ENCODE measurements around the gene PDE11A.
A peak's percentile ranks its signal among the peaks of the same experiment; 100 is the strongest.
"Not testable (repeated sequence)": the region's sequence is repeated elsewhere in the genome, so short reads cannot be mapped to it uniquely, and the experiment has no call there.

The PDE11A gene

DNA sequence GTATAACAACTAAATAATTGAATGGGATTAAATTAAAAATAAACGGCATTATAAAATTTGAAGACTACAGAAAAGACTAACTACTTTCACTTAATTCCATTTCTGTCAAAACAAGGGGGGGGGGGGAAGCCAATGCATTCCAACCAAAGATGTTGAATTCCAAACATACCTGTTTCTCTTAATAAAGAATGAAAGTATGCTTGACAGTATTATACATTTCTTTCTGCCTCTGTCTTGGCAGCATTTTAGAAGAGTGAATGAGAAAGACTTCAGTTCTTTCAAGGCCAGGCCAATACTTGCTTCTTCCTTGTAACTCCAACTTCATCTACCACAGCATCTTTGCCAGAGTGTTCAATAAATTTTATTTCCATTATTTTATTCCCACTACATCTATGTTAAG is 65.9 kb downstream of the PDE11A start:
- DNase-seq = peak in 1 of 2 experiments; percentile 13

DNA sequence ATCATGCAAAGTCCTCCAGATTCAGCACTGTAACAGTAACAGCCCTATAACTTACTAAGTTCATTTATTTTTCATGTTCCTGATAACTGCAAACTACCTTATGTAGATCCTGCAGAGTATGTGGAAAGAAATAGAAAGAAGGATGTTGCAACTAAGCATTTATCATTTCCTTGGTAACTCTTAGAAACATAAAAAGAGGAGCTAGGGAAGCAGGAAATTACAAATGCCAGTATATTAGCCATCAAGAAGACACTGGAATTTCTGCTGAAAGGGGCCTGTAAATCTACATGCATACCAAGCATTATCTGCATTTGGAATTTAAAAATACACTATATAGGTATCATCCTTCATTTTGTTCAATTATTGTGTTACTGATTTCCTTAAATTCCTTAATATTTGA is 66.8 kb downstream of the PDE11A start:
- DNase-seq = no peak

DNA sequence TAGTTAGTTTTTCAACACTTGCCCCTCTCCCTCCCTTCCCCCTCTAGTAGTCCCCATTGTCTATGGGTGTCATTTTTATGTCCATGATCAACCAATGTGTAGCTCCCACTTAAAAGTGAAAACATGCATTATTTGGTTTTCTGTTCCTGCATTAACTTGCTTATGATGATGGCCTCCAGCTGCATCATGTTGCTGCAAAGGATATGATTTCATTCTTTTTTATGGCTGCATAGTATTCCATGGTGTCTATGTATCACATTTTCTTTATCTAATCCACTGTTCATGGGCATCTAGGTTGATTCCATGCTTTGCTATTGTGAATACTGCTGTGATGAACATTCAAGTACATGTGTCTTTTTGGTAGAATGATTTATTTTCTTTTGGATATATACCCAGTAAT is 70.5 kb downstream of the PDE11A start:
- DNase-seq = no peak

DNA sequence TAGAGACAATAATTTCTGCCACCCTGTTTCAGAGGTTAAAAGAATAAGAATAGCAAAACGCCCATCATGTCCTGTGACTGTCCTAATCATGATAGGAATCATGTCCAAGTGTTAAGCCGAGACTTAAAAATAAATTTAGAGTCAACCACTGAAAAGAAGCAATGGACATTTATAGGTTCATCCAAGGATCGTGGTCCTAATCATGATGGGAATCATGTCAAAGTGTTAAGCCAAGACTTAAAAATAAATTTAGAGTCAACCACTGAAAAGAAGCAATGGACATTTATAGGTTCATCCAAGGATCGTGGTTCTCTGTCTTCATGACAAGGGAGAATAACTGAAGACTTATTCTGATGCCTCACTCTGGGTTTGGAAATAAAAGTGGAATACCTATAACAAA is 73.6 kb downstream of the PDE11A start:
- DNase-seq = no peak

DNA sequence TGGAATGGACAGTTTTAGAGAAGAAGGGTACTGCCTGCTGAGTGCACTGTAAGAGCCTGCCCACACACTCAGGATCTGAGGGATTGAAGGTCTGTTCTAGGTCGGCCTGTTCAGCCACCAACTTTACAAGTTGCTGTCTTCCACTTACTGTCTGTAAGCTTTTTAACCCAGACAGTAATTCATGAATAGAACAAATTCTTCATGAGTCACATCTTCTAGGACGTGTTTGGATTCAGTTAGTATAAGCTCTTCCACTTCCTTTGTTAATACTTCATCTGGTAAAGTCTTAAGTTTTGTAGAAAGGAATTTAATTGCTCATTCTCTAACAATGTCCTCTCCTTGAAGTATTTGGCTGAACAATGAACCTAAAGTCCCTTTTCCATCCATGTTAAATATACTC is 74.6 kb downstream of the PDE11A start:
- DNase-seq = no peak

DNA sequence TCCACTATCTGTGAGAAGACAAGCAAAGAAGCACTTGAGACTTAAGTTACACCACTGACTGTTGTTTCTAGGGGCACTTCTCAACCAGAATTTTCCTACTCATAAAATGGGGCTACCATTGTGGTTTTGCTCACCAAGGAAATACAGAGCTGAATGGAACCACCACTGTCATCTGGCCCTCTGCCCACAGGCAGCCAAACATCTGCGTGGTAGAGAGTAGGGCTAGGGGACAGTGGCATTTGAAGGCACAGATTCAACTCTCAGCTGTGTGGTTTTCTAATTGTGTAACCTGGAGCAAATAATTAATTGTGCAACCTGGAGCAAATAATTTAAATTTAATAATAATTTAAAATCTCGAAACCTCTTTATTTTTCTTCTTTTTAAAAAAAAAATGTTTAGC is 79.6 kb downstream of the PDE11A start:
- DNase-seq = no peak

DNA sequence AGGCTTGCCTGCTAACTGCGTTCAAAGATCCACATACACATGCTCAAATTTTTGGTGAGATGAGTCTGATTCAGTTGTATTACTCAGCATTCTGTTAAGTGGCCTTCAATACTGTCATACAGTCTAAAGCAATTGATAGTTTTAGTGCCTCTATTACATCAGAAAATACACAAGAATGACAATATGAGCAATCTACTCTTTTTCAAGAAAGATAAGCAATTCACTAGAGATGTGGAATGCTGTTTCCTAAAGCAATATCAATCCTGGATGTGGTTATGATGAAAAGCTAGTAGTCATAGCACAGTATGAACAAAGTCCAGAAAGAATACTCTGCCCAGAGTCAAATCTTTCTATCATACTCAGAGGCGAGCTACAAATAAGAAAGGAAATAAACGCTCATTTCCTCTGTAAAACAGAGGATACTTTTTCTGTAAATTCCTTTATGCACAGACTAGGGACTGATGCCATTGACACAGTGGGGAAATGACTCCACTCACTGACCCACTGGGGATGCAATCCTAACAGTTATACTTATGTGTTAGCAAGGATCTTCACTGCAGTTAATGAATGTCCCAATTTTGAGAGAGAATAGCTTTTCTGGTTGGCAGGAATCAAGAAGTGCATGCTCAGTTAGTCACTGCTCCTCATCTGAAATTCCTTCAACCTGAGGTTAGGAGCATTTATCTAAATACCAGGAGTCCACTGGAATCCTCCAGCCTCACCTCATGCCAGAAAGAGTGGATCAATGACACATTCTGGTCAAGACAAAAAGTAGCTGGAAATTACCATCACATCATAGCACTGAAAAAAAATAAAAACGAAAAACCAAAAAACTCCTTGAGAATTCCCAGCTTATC is 83.3 kb downstream of the PDE11A start:
- DNase-seq = no peak

DNA sequence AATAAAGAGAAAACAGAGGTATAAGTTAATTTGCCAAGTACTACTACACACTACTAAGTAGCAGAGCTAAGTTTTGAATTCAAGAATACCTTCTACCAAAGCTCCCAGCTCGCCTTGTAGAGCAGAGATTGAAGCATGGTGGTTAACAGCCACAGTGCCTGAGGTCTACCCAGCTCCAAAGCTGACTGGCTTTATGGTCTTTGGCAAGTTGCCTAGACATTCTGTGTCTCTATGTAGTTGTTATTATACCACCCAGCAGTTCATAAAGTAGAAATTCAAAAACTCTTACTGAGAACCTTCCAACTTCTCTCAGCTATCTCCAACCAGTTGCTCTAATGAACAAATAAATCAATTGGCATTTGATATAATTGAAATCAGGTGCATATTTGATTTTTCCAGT is 87.8 kb downstream of the PDE11A start:
- peak; percentile 27 to 55 for DNase-seq

DNA sequence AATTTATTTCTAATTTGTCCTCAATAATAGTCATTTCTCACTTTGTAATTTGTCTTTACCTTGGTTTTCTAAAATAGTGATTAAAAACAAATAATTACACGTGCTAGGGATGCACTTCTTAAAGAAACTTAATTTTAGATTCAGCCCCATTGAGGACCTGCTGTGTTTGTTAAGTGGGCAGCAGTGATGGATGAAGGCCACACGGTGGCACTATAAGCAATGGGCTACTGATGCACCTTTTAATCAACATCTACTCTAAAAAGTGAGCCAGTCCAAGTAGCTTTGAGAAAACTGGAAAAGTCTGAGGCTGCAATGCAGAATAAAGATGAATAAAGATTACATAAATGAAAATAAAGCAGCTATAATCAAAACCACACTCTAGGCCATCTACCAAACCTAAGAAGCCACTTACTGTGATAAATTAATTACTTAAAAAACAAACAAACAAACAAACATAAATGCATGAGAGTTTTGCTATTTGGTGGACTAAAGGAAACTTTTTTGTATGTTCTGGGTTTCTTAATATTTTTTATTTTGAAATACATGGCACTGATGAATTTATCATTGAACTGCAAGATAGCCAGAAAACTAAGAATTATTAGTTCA is 89.3 kb downstream of the PDE11A start:
- DNase-seq = peak; percentile 31 to 78

DNA sequence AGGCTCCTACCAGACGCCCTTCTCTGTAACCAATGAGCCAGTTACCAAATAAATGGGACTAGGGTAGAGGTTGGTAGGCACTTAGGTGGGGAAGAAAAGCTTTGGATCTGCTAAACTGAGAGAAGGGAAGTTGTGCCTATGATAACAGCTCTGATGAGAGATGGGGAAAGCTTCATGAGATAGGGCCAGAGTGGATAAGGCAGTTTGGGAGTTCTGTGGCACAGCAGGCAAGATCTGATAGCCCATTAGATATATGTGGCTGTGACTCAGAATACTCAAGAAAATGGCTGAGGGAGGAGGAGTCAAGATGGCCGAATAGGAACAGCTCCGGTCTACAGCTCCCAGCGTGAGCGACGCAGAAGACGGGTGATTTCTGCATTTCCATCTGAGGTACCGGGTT is 99.8 kb downstream of the PDE11A start:
- DNase-seq = no peak

DNA sequence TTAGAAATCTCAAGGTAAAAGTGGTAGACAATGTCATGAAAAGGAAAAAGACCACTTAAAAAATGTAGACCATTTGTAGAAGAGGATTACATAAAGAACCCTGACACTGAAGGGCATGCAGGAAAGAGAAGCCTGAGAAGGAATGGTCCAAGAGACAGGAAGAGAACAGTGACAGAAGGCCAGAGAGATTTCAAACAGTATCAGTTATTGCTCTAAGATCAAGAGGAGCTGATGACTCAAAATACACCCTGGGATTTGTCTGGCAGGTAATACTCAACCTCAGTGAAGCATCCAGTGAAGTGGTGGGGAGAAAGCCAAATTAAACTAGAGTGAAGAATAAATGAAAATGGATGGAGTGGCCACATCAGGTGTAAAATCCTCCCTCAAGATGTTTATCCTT is 100.5 kb downstream of the PDE11A start:
- DNase-seq = no peak

DNA sequence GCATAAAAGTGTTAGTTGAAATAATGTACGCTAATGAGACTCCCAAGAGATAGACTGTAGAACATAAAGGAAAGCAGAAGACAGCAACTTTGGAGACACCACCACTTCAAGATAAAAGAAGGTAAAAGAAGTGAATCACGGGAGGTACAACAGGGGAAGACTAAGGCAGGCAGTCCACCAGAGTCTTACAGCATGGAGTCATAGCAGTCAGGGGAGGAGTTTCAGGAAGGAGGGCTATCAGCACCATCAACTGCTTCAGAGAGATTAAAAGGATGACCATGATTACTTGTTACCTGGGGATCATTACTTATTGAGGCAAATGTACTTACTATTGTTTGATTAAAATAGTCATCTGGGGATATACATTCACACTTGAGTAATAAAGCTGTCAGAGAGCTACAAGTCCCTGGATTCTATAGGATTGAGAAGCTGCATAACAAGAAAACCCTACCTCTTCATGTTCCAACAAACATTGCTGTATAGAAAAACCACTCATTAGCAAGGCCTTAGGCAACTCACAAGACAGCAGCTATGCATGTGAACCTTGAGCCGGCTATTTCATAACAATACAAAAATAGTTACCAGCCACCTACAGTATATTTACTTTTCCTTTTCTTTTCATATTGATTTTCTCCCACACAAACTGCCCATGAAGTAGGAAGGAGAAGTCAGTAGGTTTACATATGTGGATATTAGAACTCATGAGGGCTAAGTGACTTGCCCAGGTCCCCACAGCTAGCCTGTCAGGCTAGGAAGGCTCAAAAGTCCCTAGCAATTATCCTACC is 101.7 kb downstream of the PDE11A start:
- DNase-seq = no peak

DNA sequence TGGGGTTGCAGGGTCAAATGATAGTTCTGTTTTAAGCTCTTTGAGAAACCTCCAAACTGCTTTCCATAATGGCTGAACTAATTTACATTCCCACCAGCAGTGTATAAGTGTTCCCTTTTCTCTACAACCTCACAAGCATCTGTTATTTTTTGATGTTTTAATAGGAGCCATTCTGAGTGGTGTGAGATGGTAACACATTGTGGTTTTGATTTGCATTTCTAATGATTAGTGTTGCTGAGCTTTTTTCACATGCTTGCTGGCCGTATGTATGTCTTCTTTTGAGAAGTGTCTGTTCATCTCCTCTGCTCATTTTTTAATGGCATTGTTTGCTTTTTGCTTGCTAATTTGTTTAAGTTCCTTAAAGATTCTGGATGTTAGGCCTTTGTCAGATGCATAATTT is 107.7 kb downstream of the PDE11A start:
- no peak for DNase-seq

DNA sequence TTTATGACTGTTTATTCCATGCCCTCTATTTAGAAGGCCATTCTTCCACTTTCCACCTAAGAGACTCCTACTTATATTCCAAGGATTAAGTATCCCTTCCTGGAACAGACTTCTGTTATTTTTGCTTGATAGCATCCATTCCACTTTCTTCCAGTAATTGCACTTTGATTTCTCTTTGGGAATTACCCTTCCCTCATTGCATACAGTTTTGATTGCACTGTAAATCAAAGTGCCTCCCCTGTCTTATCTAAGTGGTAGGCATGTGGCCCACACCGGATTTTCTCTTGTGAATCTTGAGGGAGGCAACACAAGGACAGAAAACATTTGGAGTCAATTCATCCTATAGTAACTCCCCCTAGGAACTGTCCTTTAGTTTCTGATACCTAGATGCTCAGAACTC is 120.4 kb downstream of the PDE11A start:
- DNase-seq = no peak

DNA sequence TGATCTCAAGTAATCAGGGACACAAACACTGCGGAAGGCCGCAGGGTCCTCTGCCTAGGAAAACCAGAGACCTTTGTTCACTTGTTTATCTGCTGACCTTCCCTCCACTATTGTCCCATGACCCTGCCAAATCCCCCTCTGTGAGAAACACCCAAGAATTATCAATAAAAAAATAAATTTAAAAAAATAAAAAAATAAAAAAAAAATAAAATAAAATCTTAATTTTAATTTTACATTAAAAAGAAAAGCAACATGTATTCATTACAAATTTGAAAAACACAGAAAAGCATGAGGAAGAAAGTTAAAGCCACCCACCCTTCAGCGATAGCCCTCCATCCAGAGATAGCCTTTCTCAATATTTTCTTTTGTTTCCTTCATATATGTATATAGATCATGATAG is 125.0 kb downstream of the PDE11A start:
- not testable (repeated sequence) for DNase-seq

DNA sequence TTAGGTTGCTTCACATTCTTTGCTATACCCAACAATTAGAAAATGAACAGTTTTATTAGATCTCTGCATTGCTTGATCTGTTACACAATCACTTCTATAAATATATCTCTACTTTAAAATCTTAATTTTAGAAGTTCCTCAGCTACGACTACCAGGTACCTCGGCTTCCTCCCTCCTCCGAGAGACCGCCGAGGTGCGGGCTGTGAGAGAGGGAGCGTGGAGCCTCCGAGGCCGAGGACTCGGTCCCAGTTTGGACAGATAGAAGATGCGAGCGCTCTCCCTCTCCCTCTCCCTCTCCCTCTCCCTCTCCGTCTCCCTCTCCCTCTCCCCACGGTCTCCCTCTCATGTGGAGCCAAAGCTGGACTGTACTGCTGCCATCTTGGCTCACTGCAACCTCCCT is 128.0 kb downstream of the PDE11A start:
- not testable (repeated sequence) for DNase-seq

DNA sequence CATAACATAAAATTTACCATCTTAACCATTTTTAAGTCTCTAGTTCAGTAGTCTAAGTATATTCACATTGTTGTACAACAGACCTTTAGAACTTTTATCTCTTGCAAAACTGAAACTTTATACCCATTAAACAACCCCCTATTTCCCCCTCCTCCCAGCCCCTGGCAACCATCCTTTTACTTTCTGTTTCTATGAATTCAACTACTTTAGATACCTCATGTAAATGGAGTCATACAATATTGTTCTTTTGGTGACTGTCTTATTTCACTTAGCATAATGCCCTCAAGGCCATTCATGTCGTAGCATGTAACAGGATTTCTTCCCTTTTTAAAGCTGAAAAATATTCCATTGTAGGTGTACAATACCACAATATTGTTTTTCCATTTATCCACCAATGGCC is 129.8 kb downstream of the PDE11A start:
- no peak for DNase-seq

DNA sequence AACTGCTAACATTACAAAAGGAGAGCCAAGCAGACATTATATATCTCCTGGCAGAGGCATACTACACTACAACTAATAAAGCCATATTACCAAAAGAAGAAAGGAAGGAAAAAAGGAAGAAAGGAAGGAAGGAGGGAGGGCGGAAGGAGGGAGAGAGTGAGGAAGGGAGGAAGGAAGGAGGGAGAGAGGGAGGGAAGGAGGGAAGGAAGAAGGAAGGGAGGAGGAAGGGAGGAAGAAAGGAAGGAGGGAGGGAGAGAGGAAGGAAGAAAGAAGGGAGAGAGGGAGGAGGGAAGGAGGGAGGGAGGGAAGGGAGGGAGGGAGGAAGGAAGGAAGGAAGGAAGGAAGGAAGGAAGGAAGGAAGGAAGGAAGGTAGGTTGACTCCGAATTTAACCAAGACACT is 133.4 kb downstream of the PDE11A start:
- DNase-seq = no peak

DNA sequence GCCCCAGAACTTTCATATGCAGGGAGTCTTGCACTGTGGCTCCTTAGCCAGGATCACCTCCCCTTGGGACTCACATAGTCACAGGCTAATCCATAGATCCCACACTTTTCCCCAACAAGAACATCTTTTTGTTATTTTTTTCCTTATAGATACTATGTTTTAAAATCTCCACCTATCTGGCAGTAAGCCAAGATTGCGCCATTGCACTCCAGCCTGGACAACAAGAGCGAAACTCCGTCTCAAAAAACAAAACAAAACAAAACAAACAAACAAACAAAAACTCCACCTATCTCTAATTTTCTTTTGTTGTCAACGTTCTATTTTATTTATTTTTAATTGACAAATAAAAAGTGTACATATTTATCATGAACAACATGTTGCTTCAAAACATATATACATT is 141.7 kb downstream of the PDE11A start:
- DNase-seq = no peak

DNA sequence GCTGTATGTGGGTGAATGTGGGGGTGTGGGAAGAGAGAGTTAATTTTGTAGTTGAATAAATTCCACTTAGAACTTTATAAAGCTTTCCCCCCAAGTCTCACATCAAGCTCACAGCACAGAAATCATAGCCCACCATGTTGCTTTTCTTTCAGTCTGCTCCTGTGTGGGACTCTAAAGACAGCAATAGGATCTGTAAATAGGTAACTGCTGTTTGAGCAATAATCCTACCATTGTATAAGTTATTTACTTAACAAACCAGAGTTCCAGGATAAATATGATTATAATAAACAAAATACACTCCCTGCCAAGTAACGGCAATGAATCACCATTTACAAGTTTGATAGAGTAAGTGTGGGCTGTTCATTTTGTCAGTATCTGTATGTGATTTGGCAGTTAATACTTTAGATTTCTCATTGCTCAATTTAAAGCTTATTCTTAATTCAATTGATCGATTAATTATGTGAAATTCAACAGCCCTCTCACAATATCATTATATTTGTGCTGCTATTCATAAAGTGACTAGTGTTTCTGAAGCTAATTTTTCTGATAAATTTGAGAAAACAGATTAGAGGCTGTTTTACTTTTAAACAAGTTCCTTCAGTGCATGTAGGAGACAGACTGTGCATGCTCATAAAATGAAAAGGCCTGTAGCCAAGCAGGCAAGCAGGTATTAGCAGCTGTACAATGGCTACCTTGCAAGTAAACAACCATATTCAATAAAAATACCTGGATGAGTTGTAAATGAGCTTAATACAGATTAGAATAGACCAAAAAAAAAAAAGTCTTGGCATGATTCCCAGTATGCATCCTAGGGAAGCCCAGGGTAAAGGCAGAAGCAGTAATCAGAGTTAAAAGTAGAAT is 142.7 kb downstream of the PDE11A start:
- DNase-seq = no peak

DNA sequence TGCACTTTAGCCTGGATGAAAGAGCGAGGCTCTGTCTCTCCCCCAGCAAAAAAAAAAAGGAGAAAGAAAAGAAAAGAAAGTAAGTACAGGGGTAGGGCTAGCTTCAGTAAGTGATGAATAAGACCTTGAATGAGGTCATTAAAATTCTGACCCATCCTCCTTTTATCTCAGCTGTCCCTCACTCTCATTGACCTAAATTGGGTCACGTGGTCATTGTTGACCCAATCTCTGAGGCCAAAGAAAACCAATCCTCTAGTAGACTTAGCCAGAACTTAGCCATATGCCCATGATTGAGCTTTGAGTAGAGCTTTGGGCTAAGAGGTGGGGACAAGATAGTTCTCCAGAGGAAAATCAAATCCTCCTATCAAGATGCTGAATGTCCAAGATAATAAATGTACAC is 149.3 kb downstream of the PDE11A start:
- no peak for DNase-seq

DNA sequence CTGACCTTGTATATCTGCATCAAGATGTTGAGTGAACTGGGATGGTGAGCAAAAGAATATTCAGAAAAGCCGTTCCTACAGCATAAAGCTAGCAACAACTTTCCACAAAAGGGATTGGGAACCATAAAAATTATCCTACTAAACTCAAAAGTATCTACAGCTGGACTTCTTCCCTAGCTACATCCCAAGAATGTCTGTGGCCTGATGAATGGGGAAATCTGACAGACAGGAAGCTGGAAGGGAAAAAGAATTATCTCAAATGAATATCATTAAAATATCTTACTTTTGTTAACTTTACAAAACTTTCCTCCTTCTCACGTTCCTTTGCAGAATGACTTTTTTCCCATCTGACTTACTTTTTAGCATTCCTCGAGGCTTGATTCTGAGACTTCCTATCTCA is 150.9 kb downstream of the PDE11A start:
- DNase-seq = no peak

DNA sequence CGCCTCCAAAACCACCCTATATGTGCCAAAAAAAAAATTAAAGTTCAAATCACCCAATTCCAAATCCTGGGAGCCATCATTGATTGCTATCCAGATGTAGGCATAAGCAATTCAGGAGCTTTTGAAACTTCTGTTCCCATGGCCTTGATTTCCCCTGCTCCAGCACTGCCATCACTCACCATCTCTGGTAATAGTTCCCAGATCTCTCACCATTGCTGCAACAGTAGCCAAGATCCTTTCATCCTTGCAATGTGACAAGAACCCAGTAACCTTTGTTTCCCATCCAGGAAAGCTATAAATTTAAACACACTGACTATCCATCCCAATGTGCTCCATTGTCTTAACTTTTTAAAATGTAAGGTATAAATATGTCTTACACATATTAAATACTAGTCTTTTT is 155.4 kb downstream of the PDE11A start:
- no peak for DNase-seq

Measured in NCI-H446 (cell line).